Esophagus muscularis mucosa (tissue), 4 donors: ENCODE measurements around the gene CSRP1. TPM values are rescaled to one million over a fixed set of nuclear protein-coding genes. Genes with fewer than 3 reads are reported as not detected.
A peak's percentile ranks its signal among the peaks of the same experiment; 100 is the strongest.

Experiments
- DNase-seq: peaks from one replicate; pipeline ENCODE4 v3.0.0-alpha.2; 2017; ENCODE audit errors: extremely low spot score
- H3K27ac ChIP-seq, 4 donors: fragments of 200-600 bp; sonication (generic); replicated peaks in 1 of 4; 1 replicate in 3 of 4; 2 replicates in 1 of 4; pipeline ENCODE4 v1.5.1; 2016 to 2019; ENCODE audit warnings: mild to moderate bottlenecking in 1 of 4
- H3K27me3 ChIP-seq, 4 donors: fragments of 200-600 bp; sonication (generic); one replicate each; pipeline versions ENCODE4 v1.5.1 to v1.6.0; 2016 to 2019
- H3K36me3 ChIP-seq, 4 donors: fragments of 200-600 bp; sonication (generic); one replicate each; pipeline ENCODE4 v1.5.1; 2016 to 2019
- H3K4me1 ChIP-seq, 4 donors: fragments of 200-600 bp; sonication (generic); one replicate each; pipeline ENCODE4 v1.5.1; 2016 to 2019
- H3K4me3 ChIP-seq, 4 donors: fragments of 200-600 bp; sonication (generic); 1 replicate in 2 of 4; 2 replicates in 2 of 4; pipeline ENCODE4 v1.5.1; 2016 to 2019; ENCODE audit warnings: mild to moderate bottlenecking in 4 of 4, moderate library complexity in 1 of 4
- H3K9me3 ChIP-seq, 4 donors: fragments of 200-600 bp; sonication (generic); 1 replicate in 3 of 4; 2 replicates in 1 of 4; pipeline ENCODE4 v1.5.1; 2016 to 2019
- CTCF ChIP-seq, 3 experiments: fragments of 200-600 bp in 2 of 3; fragments of 450-650 bp in 1 of 3; sonication (generic) in 2 of 3; IDR thresholded peaks; one replicate each; pipeline ENCODE4 v1.5.1; 2017 to 2019; ENCODE audit warnings: antibody characterized with exemption in 3 of 3, mild to moderate bottlenecking in 2 of 3, moderate library complexity in 1 of 3
- EP300 ChIP-seq: sonication (generic); formaldehyde crosslinking; IDR thresholded peaks from one replicate; pipeline ENCODE4 v1.6.1; 2017; ENCODE audit warnings: antibody characterized with exemption
- POLR2A ChIP-seq: fragments of 450-650 bp; IDR thresholded peaks from one replicate; pipeline ENCODE4 v1.6.1; 2017; ENCODE audit warnings: antibody characterized with exemption, moderate library complexity, mild to moderate bottlenecking, low read depth
- POLR2AphosphoS5 ChIP-seq, 2 donors: sonication (generic); formaldehyde crosslinking; IDR thresholded peaks; one replicate each; pipeline ENCODE4 v1.6.1; 2017; ENCODE audit warnings: antibody characterized with exemption in 2 of 2
- WGBS: methylation state at CpG from one replicate; pipeline ENCODE4 v1.1.5; 2018; 5-methylcytosine and 5-hydroxymethylcytosine counted together
- intact Hi-C: fragments of 100-400 bp; cut with DNase I; formaldehyde crosslinking; loops from one replicate; pipeline ENCODE4 v1.15.1; 2023
- total RNA-seq, 4 donors: library from RNA; depleted of rRNA; stranded (reverse); fragments of >200 nt; gene quantifications; one replicate each; pipeline versions ENCODE4 v1.1.0 to v1.2.1, GENCODE V29; 2016

CSRP1 gene
- total RNA-seq, 4 donors from 2014 or later: 3,645 to 7,984 (median 5,321) TPM

GRCh38 chr1:201463071-201463552 lies 43.8 kb downstream of the CSRP1 start:
- 83% methylated on average over 7 of the region's 7 CpGs for WGBS
- DNase-seq: no peak
- peak overlapping the region; percentile 75 to 95 (median 81) for H3K27ac ChIP-seq

GRCh38 chr1:201461645-201462441 lies 45.1 kb downstream of the CSRP1 start:
- H3K4me1 ChIP-seq: peaks cover 38 to 86% (median 69%) of the 10 kb centered on the region in 4 donors

More at GRCh38 chr1:201463071-201463552, 43.8 kb downstream of the CSRP1 start:
- TF ChIP-seq CTCF (IDR thresholded peaks at IDR 0.05): peak in 2 of 3 experiments; percentile 13 to 33
- peak in 1 of 2 donors; percentile 37 for TF ChIP-seq POLR2AphosphoS5 (IDR thresholded peaks at IDR 0.05)
- no peak for TF ChIP-seq EP300
- Histone ChIP-seq H3K36me3 (peaks cover 13 to 29% (median 22%) of the 10 kb centered on the region in 4 donors), H3K4me3 (no peak overlapping the region), H3K27me3 (no peaks in the 10 kb centered on the region), H3K9me3 (no peaks in the 10 kb centered on the region), H3K4me1 (peaks cover 43 to 79% (median 71%) of the 10 kb centered on the region in 4 donors)
- intact Hi-C loops: no loop called here

GRCh38 chr1:201460814-201461644 lies 45.9 kb downstream of the CSRP1 start:
- Histone ChIP-seq H3K27me3 (no peaks in the 10 kb centered on the region), H3K9me3 (no peaks in the 10 kb centered on the region), H3K27ac (peak overlapping the region; percentile 75 to 95 (median 81)), H3K4me1 (peaks cover 39 to 86% (median 69%) of the 10 kb centered on the region in 4 donors), H3K4me3 (no peak overlapping the region), H3K36me3 (peaks cover 13 to 23% (median 21%) of the 10 kb centered on the region in 4 donors)
- TF ChIP-seq POLR2A (no peak), POLR2AphosphoS5 (IDR thresholded peaks at IDR 0.05) (peak; percentile 83 to 88), EP300 (no peak), CTCF (IDR thresholded peaks at IDR 0.05) (no peak)
- 71% methylated on average over 8 of the region's 8 CpGs for WGBS
- no peak for DNase-seq
- intact Hi-C loops: no loop called here

More at GRCh38 chr1:201461645-201462441, 45.1 kb downstream of the CSRP1 start:
- Histone ChIP-seq H3K36me3 (peaks cover 13 to 29% (median 22%) of the 10 kb centered on the region in 4 donors), H3K4me3 (no peak overlapping the region), H3K9me3 (no peaks in the 10 kb centered on the region), H3K27ac (peak overlapping the region; percentile 75 to 95 (median 81)), H3K27me3 (no peaks in the 10 kb centered on the region)
- WGBS: 65% methylated on average over 11 of the region's 13 CpGs
- DNase-seq: no peak
- TF ChIP-seq POLR2AphosphoS5 (IDR thresholded peaks at IDR 0.05) (peak; percentile 79 to 83), CTCF (IDR thresholded peaks at IDR 0.05) (no peak)
- intact Hi-C loops: no loop called here

GRCh38 chr1:201459775-201460174 lies 47.1 kb downstream of the CSRP1 start:
- WGBS: 100% methylated on average over 1 of the region's 5 CpGs
- intact Hi-C loops: loop anchor here (10.0 kb wide), 1 partner anchor 255 kb away; no protein-coding TSS in a partner anchor
- Histone ChIP-seq H3K9me3 (no peaks in the 10 kb centered on the region), H3K36me3 (peaks cover 6 to 10% (median 8%) of the 10 kb centered on the region in 4 donors), H3K27ac (peak overlapping the region in 1 of 4 donors; percentile 95), H3K4me3 (no peak overlapping the region), H3K4me1 (peaks cover 39 to 79% (median 63%) of the 10 kb centered on the region in 4 donors), H3K27me3 (no peaks in the 10 kb centered on the region)
- DNase-seq: no peak
- TF ChIP-seq POLR2AphosphoS5 (IDR thresholded peaks at IDR 0.05) (no peak), EP300 (no peak), POLR2A (no peak), CTCF (IDR thresholded peaks at IDR 0.05) (no peak)
